ENCODE data around the gene NCAPD3.

GRCh38 chr11:134223836-134224709, at the start of gene NCAPD3, which contains the start of gene VPS26B:
- no peak for TF ChIP-seq CTCF (IDR thresholded peaks at IDR 0.05; ENCODE audit: extremely low read depth in 1 of 2, insufficient read depth in 1 of 2, low read depth in 1 of 2, low read length in 2 of 2)
- no peak for TF ChIP-seq JUN (IDR thresholded peaks at IDR 0.05; ENCODE audit: borderline replicate concordance, insufficient read depth, insufficient read length, low read depth)
- TF ChIP-seq EZH2 (IDR thresholded peaks at IDR 0.05; ENCODE audit: borderline replicate concordance, low read depth, low read length, severe bottlenecking), result no peak
- TF ChIP-seq MAX (IDR thresholded peaks at IDR 0.05; ENCODE audit: insufficient read depth, insufficient read length), result peak; percentile 45
- peak; percentile 95 for TF ChIP-seq POLR2A (IDR thresholded peaks at IDR 0.05; ENCODE audit: low read depth, low read length)
